ENCODE measurements around the gene SOX8.
A peak's percentile ranks its signal among the peaks of the same experiment; 100 is the strongest.
"Not testable (repeated sequence)": the region's sequence is repeated elsewhere in the genome, so short reads cannot be mapped to it uniquely, and the experiment has no call there.

SOX8 gene

GRCh38 chr16:981695-982144, at the start of gene SOX8:
Gene SOX8 (plus strand): TSS chr16:981770. CDS start chr16:981923, 153 bp downstream.
- peak in 1 of 4 experiments; percentile 58 for DNase-seq (ENCODE audit: low read depth in 4 of 4, low spot score in 1 of 4)

- DNase-seq (ENCODE audit: low read depth in 4 of 4, low spot score in 1 of 4): no peak
Observed at GRCh38 chr16:932831-933330, 48.7 kb upstream of the SOX8 start.

- DNase-seq (ENCODE audit: low read depth in 4 of 4, low spot score in 1 of 4): no peak
Observed at GRCh38 chr16:933581-933980, 48.0 kb upstream of the SOX8 start.

- DNase-seq (ENCODE audit: low read depth in 4 of 4, low spot score in 1 of 4): no peak
Observed at GRCh38 chr16:934178-934577, 47.4 kb upstream of the SOX8 start.

GRCh38 chr16:935684-936083, 45.9 kb upstream of the SOX8 start:
- DNase-seq (ENCODE audit: low read depth in 4 of 4, low spot score in 1 of 4): no peak

- no peak for DNase-seq (ENCODE audit: low read depth in 4 of 4, low spot score in 1 of 4)
Observed at GRCh38 chr16:937311-937710, 44.3 kb upstream of the SOX8 start.

- DNase-seq (ENCODE audit: low read depth in 4 of 4, low spot score in 1 of 4): no peak
Observed at GRCh38 chr16:937723-938122, 43.8 kb upstream of the SOX8 start.

- no peak for DNase-seq (ENCODE audit: low read depth in 4 of 4, low spot score in 1 of 4)
Observed at GRCh38 chr16:938136-938535, 43.4 kb upstream of the SOX8 start.

- no peak for DNase-seq (ENCODE audit: low read depth in 4 of 4, low spot score in 1 of 4)
Observed at GRCh38 chr16:938752-939151, 42.8 kb upstream of the SOX8 start.

- no peak for DNase-seq (ENCODE audit: low read depth in 4 of 4, low spot score in 1 of 4)
Observed at GRCh38 chr16:939311-939710, 42.3 kb upstream of the SOX8 start.

GRCh38 chr16:939941-940340, 41.6 kb upstream of the SOX8 start:
- no peak for DNase-seq (ENCODE audit: low read depth in 4 of 4, low spot score in 1 of 4)

GRCh38 chr16:942436-943060, 39.0 kb upstream of the SOX8 start:
- DNase-seq (ENCODE audit: low read depth in 4 of 4, low spot score in 1 of 4): no peak

- DNase-seq (ENCODE audit: low read depth in 4 of 4, low spot score in 1 of 4): no peak
Observed at GRCh38 chr16:943971-944370, 37.6 kb upstream of the SOX8 start.

- DNase-seq (ENCODE audit: low read depth in 4 of 4, low spot score in 1 of 4): no peak
Observed at GRCh38 chr16:945271-946047, 36.1 kb upstream of the SOX8 start.

GRCh38 chr16:946048-946395, 35.5 kb upstream of the SOX8 start:
- no peak for DNase-seq (ENCODE audit: low read depth in 4 of 4, low spot score in 1 of 4)

- no peak for DNase-seq (ENCODE audit: low read depth in 4 of 4, low spot score in 1 of 4)
Observed at GRCh38 chr16:947255-947921, 34.2 kb upstream of the SOX8 start.

GRCh38 chr16:947922-948303, 33.7 kb upstream of the SOX8 start:
- not testable (repeated sequence) for DNase-seq (ENCODE audit: low read depth in 4 of 4, low spot score in 1 of 4)

- DNase-seq (ENCODE audit: low read depth in 4 of 4, low spot score in 1 of 4): not testable (repeated sequence)
Observed at GRCh38 chr16:948767-949166, 32.8 kb upstream of the SOX8 start.

- not testable (repeated sequence) for DNase-seq (ENCODE audit: low read depth in 4 of 4, low spot score in 1 of 4)
Observed at GRCh38 chr16:950733-951573, 30.6 kb upstream of the SOX8 start.

- no peak for DNase-seq (ENCODE audit: low read depth in 4 of 4, low spot score in 1 of 4)
Observed at GRCh38 chr16:951660-952301, 29.8 kb upstream of the SOX8 start.

- no peak for DNase-seq (ENCODE audit: low read depth in 4 of 4, low spot score in 1 of 4)
Observed at GRCh38 chr16:952321-952720, 29.2 kb upstream of the SOX8 start.
